GM19328 (cell line): ENCODE data around the gene SERPINB3.
A peak's percentile ranks its signal among the peaks of the same experiment; 100 is the strongest.
"Not testable (repeated sequence)": the region's sequence is repeated elsewhere in the genome, so short reads cannot be mapped to it uniquely, and the experiment has no call there.

Source experiments
- ATAC-seq: cut with Tn5 transposase; IDR thresholded peaks from one replicate; pipeline ENCODE4 v1.9.1; 2021; ENCODE audit warnings: mild to moderate bottlenecking, moderate library complexity; ENCODE audit not compliant: unreplicated experiment

Gene SERPINB3

DNA sequence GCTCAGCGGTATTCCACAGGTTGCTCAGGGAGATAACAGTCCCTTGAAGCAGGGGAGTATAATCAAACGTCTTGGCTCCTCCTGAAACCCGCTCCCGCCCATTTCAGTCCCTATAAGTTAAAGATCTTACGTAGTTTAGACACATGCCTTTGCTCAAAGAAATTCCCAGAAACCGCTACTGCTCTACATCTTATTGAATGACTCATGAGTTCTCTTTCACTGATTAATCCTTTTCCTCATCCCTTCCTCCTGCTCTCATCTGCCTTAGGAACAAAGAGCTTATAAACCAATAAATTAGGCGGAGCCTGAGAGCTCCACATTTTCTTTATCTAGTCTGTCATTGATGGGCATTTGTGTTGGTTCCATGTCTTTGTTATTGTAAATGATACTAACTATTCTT is 13.5 kb downstream of the SERPINB3 start:
- no peak for ATAC-seq

DNA sequence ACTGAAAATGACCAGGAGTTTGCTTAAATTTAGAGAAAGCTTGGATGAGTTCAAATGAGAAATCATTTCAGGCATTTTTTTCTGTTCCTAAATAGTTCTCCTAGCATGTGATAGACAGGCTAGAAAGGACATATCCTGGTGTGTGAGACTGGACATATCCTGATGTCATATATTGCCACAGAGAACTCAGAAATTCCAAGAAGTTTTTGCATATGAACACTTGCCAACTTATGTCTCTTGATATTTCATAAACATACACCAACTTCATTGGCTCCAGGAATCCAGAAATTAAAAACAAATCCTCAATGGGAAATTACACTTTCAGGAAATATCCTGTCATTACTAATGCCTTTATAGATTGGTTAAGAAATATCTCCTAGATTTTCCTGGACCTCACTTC is 14.8 kb downstream of the SERPINB3 start:
- no peak for ATAC-seq

DNA sequence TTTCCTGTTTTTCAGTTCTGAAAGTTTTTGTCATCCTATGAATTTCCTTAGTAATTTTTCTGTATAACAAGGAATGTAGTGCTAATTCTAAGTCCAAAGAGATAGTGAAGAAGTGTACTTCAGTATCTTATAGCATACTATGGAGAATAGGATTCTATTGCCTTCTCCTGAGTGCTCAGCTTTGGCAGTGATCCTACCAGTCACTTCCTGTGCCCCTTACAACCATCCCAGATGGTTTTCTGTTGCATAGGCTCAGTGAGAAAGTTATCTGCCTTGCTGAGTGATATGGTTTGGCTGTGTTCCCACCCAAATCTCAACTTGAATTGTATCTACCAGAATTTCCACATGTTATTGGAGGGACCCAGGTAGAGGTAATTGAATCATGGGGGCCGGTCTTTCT is 17.0 kb downstream of the SERPINB3 start:
- ATAC-seq = not testable (repeated sequence)

DNA sequence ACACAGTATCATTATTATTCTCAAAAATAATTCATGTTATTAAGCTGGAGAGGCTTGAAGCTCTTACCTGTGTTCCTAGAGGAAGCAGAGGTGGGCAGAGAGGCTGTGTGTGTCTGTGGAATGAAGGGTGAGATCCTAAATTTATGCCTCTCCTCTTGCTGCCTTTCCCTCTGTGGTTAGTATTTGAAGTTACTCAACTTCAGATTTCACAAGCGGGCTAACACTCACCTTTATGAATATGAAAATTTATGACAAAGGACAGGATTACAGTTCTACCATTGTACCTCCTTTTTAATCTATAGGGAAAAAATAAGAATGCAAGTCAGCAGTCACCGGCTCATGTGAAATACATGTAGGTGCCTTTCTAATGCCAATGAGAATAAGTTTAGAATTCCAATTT is 17.6 kb downstream of the SERPINB3 start, which contains the start of gene SERPINB4:
SERPINB4 (minus strand) TSS at position 115 of the 400 bp plus-strand sequence. CDS start 679 bp downstream, outside the sequence.
- ATAC-seq = not testable (repeated sequence)

DNA sequence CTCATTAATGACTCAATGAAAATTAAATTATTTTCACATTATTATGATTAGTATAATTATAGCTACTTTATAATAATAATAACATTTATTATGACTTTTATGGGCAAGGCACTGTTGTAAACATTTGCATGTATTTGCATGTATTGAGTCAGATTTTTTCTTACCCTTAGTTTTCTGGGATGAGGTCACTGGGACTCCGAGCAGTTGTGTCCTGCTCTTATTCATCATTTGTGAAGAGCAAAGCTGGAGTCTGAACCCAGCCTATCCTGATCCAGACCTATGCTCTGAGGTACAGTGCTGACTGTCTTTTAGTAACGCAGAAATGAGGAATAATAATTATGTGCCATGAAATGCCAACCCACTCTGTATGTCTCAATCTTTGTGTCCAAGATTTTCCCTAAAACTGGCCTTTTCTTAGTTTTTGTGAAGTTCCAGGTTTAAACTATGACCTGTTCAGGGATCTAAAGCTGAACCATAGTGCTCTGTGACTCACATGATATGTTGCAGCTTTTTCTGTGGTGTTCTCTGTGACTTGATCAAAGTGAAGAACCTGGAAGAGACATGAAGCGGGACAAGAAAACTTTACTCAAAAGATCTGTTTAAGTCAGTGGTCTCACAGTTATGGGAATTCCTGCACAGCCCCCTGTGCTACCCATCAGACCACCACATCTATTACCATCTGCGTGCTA is 18.9 kb downstream of the SERPINB3 start:
- ATAC-seq = not testable (repeated sequence)

DNA sequence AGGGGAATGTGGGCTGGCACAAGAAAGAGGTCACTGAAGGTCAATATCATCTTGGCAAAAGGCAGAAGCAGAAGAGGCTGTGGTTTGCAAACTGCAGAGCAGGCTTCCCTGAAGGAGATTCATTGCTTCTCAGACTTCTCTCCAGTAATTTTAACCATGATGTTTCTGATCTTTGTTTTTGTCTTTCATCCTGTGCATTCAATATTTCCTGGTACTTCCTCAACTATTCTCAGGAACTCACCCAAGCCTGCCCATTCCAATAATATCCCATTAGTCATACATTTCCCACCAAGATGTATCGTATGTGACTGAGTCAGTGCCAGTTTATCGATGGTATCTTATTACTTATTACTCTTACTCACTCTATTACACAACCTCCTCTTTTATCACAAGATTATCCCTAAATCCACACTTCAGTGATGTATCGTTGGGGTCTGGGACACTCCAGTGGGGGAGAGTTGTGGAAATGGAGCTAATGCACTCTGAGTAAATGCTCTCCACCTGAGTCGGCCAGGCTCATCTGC is 20.5 kb downstream of the SERPINB3 start:
- not testable (repeated sequence) for ATAC-seq

DNA sequence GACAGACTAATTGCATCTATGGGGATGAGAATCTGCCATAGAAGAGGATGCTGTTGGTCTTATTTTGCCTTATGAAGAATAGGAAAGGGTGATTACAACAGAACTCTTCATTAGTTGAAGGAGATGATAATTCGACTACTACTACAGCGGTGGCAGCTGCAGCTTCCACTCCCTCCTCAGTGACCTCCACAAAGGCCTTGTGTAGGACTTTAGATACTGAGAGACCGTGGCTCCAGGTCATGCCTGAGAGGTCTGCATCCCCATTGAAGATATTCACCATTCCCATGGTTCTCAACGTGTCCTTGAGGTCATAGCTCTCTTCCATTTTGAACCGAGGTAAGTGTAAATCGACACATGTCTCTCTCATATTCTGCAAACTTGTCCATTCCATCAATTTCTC is 24.0 kb downstream of the SERPINB3 start:
- no peak for ATAC-seq

DNA sequence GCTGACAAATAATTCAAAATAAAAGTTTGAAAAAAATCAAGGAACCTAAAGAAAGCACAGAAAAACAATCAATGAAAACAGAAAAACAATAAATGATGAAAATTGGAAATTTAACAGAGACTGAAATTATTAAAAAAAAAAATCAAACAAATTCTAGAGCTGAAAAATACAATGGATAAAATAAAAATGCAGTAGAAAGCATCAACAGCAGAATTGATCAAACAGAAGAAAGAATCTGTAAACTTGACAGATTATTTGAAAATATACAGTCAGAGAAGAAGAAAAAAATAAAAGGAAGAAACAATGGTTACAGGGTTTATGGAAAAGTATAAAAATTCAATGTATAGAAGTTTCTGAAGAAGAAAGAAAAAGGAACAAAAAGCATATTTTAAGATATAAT is 33.9 kb downstream of the SERPINB3 start:
- ATAC-seq = no peak

DNA sequence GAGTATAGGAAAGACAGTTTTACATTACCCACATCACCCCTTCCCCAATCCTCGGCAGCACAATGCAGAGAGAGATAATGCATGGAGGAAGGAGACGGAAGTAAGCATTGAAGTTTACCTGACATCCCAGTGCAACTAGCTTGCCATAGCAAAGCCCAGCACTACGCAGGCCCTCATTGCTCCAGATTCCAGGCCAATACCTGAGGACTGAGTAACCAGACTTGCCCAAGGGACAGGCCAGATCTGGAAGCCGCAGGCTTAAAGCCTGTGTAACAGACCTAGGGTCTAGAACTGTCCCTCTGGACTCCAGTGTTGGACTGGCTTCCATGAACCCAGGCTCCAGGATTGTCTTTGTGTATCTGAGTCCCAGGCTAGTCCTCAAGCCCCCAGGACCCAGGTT is 35.3 kb downstream of the SERPINB3 start:
- no peak for ATAC-seq

DNA sequence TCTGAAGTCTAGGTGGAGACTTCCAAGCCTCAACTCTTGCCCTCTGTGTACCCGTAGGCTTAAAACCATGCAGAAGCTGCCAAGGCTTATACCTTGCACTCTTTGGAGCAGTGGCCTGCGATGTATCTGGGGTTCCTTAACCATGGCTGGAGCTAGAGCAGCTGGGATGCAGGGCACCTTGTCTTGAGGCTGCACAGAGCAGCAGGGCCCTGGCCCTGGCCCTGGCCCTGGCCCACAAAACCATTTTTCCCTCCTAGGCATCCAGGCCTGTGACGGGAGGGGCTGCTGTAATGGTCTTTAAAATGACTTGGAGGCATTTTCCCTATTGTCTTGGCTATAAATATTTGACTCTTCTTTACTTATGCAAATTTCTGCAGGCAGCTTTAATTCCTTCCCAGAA is 36.8 kb downstream of the SERPINB3 start:
- no peak for ATAC-seq

DNA sequence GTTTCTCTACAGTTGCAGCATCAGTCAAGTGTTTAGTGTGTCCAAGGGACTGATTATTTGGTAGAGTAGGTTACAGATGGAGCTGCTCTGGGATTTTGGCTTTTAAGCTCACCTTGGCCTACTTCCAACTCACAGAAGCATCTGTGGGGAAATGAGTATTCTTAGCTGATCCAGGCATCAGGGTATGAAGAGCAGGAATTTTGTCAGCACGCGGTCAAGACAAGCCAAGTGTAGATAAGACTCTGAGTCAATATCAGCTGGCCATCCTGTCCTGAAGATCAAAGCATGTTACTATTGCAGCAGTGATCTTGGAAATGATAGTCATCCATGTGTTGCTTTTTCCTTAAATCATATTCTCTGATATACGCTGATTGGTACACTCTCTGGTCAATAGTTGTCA is 42.0 kb downstream of the SERPINB3 start:
- no peak for ATAC-seq

DNA sequence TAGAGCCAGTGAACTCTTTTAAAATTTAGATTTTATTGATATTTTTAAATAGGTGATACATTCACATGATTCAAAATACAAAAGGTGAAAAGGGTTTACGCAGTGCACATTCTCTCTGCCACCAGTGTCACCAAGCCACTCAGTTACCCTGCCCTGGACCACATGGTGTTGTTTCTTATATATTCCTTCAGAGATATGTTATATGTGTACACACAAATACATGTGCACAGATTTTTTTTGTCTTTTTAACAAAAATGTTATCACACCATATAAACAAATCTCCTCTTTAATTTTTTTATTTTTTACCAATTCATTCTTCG is 43.8 kb downstream of the SERPINB3 start:
- ATAC-seq = no peak

DNA sequence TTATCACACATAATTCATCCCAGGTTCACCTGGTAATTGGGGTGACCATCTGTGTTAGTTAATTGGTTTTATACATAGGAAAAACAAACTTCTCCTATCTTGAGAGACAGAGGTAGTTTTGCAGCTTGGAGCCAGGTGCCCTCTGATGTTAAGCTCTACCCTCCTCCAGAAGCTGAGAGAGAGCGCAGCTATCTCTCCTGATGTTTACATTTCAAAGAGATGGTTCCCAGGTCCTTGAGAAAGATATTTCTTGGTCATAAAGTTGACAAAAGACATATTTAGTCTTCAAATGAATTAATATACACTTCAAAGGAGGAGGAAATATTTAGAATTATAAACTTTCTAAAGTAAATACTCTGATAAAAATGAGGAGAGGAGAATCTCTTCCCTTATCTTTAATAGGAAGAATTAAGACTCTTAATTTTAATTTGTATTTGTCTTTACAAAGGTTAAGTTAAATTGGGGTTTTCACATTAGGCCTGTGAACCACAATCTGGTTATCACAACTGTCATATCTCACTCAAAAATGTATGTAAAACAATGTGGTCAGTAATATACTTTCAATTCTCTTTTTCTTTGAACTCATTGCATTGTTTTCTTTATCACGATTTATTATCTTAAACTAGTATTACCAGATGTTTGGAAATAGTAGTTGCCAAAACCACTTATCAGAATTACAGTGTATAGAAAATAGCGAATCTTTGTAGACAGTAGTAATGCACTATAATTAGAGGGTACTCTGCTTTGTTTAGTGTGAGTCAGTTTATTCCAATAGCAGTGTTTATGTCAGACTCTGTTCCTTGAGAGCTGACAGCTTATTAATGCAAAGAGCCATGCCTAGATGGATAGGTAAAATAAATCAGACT is 44.4 kb downstream of the SERPINB3 start:
- peak; percentile 76 for ATAC-seq

DNA sequence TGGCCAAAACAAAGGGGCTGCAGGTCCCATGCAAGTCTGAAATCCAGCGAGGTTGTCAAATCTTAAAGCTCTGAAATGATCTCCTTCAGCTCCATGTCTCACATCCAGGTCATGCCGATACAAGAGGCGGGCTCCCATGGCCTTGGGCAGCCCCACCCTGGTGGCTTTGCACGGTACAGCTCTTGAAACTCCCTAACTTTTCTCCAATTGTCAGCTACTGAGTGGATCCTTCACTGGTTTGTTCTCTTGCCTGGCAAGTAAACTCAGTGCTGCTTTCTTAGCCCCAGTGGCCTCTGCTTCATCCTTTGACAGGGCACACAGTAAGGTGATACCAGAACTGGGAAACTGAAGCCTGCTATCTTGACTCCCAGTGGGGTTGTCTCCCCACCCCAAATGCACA is 48.3 kb downstream of the SERPINB3 start:
- ATAC-seq = no peak

DNA sequence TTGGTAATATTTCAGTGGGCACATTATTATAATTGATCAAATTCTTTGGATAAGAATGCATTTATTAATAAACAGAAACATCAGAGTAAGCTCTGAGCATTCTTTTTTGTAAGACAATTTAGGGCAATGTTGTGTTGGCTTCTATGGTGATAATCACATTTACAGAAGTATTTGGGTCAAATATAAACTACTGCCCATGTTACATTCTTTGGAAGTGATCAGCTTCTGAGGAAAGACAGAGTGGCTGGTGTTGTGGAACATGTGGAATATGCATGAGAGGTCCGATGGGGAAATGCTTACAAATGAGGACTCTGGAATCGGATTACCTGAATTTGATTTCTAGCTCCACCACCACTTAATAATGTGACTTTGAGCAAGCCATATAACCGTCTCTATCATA is 55.2 kb downstream of the SERPINB3 start:
- no peak for ATAC-seq
